ENCODE measurements around the gene TOPAZ1. TPM values are rescaled to one million over a fixed set of nuclear protein-coding genes. Genes with fewer than 3 reads are reported as not detected.

TOPAZ1 gene
- total and polyA plus RNA-seq, 2 of the 4 experiments (the other 2 are of a cell fraction), result not detected

DNA sequence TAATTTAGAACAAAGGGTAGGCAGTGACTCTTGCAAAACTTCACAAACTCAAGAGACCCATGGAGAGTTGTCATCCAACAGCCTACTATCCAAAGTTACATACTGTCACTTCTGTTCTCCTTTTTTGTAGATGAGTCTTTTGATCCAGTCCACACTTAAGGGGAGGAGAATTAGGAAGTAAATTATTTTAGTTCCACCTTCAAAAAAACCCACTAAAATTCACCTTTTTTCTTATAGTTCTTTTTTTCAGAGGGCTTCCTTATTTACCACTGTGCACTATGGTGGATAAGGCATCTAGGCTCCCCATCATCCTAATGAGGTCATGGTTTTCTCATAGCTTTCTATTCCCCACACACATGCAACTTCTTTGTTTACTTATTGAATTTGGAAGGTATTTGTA lies 88.3 kb downstream of the TOPAZ1 start:
- Histone ChIP-seq H2BK120ac (ENCODE audit: low read depth, low read length) (no peak overlapping the region), H3K9me3 (ENCODE audit: control insufficient read depth, insufficient read depth, low read length) (no peaks in the 10 kb centered on the region), H3K23ac (ENCODE audit: low read depth, low read length) (no peak overlapping the region), H2BK5ac (ENCODE audit: low read depth, low read length, poor library complexity, severe bottlenecking) (no peak overlapping the region), H4K8ac (ENCODE audit: low read depth in 2 of 2, low read length in 2 of 2) (no peak overlapping the region), H3K9ac (ENCODE audit: low read depth, low read length) (no peak overlapping the region), H3K4me3 (ENCODE audit: insufficient read depth, low read depth, low read length) (no peak overlapping the region), H3K18ac (ENCODE audit: low read depth, low read length) (no peak overlapping the region), H4K20me1 (ENCODE audit: insufficient read depth, low read length) (no peaks in the 10 kb centered on the region), H3K4me1 (ENCODE audit: control insufficient read depth, insufficient read depth, low read length) (no peaks in the 10 kb centered on the region), H2BK15ac (ENCODE audit: low read depth, low read length) (no peak overlapping the region), H3K9me1 (ENCODE audit: insufficient read depth, low read length) (no peaks in the 10 kb centered on the region), H3K56ac (ENCODE audit: extremely low read depth, insufficient read depth, low read length) (no peak overlapping the region), H4K91ac (ENCODE audit: insufficient read depth, low read depth, low read length) (no peak overlapping the region), H3K27me3 (ENCODE audit: control insufficient read depth, insufficient read depth, low read length) (peaks cover 6% of the 10 kb centered on the region), H3K36me3 (ENCODE audit: control insufficient read depth, insufficient read depth, low read length) (no peaks in the 10 kb centered on the region), H3K14ac (replicated peaks; ENCODE audit: low read depth, low read length) (no peak overlapping the region), H3K4me2 (ENCODE audit: low read depth, low read length) (no peak overlapping the region), H2AK9ac (replicated peaks; ENCODE audit: low read depth, low read length, poor library complexity) (no peak overlapping the region), H3K79me1 (ENCODE audit: low read depth in 1 of 2, low read length in 2 of 2) (no peaks in the 10 kb centered on the region), H3K27ac (ENCODE audit: insufficient read depth, low read length) (no peak overlapping the region), H2AK5ac (ENCODE audit: low read depth, low read length) (no peak overlapping the region), H4K5ac (ENCODE audit: low read depth, low read length) (no peak overlapping the region), H3K4ac (ENCODE audit: low read depth, low read length) (no peak overlapping the region), H2BK20ac (ENCODE audit: low read depth, low read length) (no peak overlapping the region), H2AFZ (replicated peaks; ENCODE audit: low read length, poor library complexity) (no peak overlapping the region)
- dilution Hi-C loops (cut with HindIII; ENCODE audit: low sequenced_read_pairs, unreplicated experiment) (no loop called here), in situ Hi-C loops (cut with MboI; ENCODE audit: low sequenced_read_pairs) (loop anchor here (25.0 kb wide), 2 partner anchors 307 to 557 kb away; partner anchors contain the start of genes ZNF197 and ZNF35), intact Hi-C loops (cut with micrococcal nuclease) (no loop called here)
- DNase-seq (no peak), ATAC-seq (ENCODE audit: low read depth) (no peak)
- no peak for TF ChIP-seq MXI1 (IDR thresholded peaks at IDR 0.05; ENCODE audit: borderline replicate concordance, low read depth, low read length)
- no peak for TF ChIP-seq CEBPB (IDR thresholded peaks at IDR 0.05; ENCODE audit: low read depth, low read length)
- TF ChIP-seq MAZ (IDR thresholded peaks at IDR 0.05; ENCODE audit: borderline replicate concordance, low read depth, low read length), result no peak
- no peak for TF ChIP-seq RAD21 (IDR thresholded peaks at IDR 0.05; ENCODE audit: low read length)
- no peak for TF ChIP-seq SMC3 (IDR thresholded peaks at IDR 0.05; ENCODE audit: low read depth, low read length)
- TF ChIP-seq ELK1 (IDR thresholded peaks at IDR 0.05; ENCODE audit: borderline replicate concordance, low read depth, low read length), result no peak
- TF ChIP-seq BHLHE40 (IDR thresholded peaks at IDR 0.05; ENCODE audit: low read depth, low read length), result no peak
- no peak for TF ChIP-seq CHD1 (IDR thresholded peaks at IDR 0.05; ENCODE audit: low read depth, low read length)
- TF ChIP-seq POLR2A (IDR thresholded peaks at IDR 0.05; ENCODE audit: low read depth, low read length), result no peak
- no peak for TF ChIP-seq RFX5 (IDR thresholded peaks at IDR 0.05; ENCODE audit: low read depth, low read length)
- no peak for TF ChIP-seq CTCF (conservative IDR thresholded peaks at IDR 0.05; ENCODE audit: low read depth, low read length)
- TF ChIP-seq, protein P1, sequence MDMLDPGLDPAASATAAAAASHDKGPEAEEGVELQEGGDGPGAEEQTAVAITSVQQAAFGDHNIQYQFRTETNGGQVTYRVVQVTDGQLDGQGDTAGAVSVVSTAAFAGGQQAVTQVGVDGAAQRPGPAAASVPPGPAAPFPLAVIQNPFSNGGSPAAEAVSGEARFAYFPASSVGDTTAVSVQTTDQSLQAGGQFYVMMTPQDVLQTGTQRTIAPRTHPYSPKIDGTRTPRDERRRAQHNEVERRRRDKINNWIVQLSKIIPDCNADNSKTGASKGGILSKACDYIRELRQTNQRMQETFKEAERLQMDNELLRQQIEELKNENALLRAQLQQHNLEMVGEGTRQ (IDR thresholded peaks at IDR 0.05; ENCODE audit: low read depth, low read length), result no peak
- no peak for TF ChIP-seq NFE2L2 (IDR thresholded peaks at IDR 0.05; ENCODE audit: low read depth, low read length)
- TF ChIP-seq FOS (IDR thresholded peaks at IDR 0.05; ENCODE audit: low read depth, low read length), result no peak
- TF ChIP-seq MAFK (IDR thresholded peaks at IDR 0.05; ENCODE audit: low read depth, low read length), result no peak
- TF ChIP-seq RCOR1 (IDR thresholded peaks at IDR 0.05; ENCODE audit: insufficient replicate concordance, low read length), result no peak
- BruUV-seq (replicated peaks), result no TSS peak
- POLR2A ChIA-PET (ENCODE audit: unreplicated experiment), result no interaction called here
- CTCF ChIA-PET, result interaction anchor here (0.6 kb wide), 1 partner anchor 15 kb away, joined by 6 read pairs; no protein-coding TSS in a partner anchor

All from IMR-90 (cell line).